WTC11 (cell line): ENCODE results near the gene ADCY1.

Source experiments
- CTCF ChIP-seq: fragments of 200-600 bp; IDR thresholded peaks from 2 replicates; pipeline ENCODE4 v1.8.0; 2022; ENCODE audit warnings: antibody characterized with exemption
- OVOL2 ChIP-seq: fragments of 250-450 bp; sonication (Bioruptor Pico); IDR thresholded peaks from 2 replicates; pipeline ENCODE4 v1.9.0; 2021; ENCODE audit warnings: mild to moderate bottlenecking, borderline replicate concordance
- SMAD4 ChIP-seq: sonication (generic); formaldehyde crosslinking; IDR thresholded peaks from 2 replicates; pipeline ENCODE4 v1.8.0; 2022; ENCODE audit warnings: mild to moderate bottlenecking, missing genetic modification reagents
- SP1 ChIP-seq: sonication (generic); formaldehyde crosslinking; conservative IDR thresholded peaks from 2 replicates; pipeline ENCODE4 v1.8.1; 2022; ENCODE audit warnings: missing genetic modification reagents
- STAT6 ChIP-seq: sonication (generic); formaldehyde crosslinking; conservative IDR thresholded peaks from 2 replicates; pipeline ENCODE4 v1.8.1; 2023; ENCODE audit warnings: mild to moderate bottlenecking, low read depth, missing genetic modification reagents, moderate library complexity
- ZNF512 ChIP-seq: sonication (generic); formaldehyde crosslinking; IDR thresholded peaks from 2 replicates; pipeline ENCODE4 v1.8.1; 2022; ENCODE audit warnings: missing genetic modification reagents, borderline replicate concordance

- TF ChIP-seq CTCF (no peak), ZNF512 (no peak), SP1 (CRISPR knock-in tag) (no peak), STAT6 (CRISPR knock-in tag) (no peak), SMAD4 (no peak), OVOL2 (CRISPR knock-in tag) (no peak)
Observed at GRCh38 chr7:45597286-45597984, 23.3 kb downstream of the ADCY1 start.
